Adrenal gland (tissue), 5 donors: Measurements from ENCODE around the gene MDFI.

Experiments
- POLR2A ChIP-seq, 2 donors: fragments of 450-650 bp; IDR thresholded peaks; one replicate each; pipeline ENCODE4 v1.6.1; 2017; ENCODE audit warnings: antibody characterized with exemption in 2 of 2, mild to moderate bottlenecking in 2 of 2, moderate library complexity in 1 of 2
- TF ChIP-seq, protein P1 (sequence below), 6 experiments: fragments of 450-650 bp in 4 of 6; fragments of 200-600 bp in 2 of 6; sonication (generic) in 1 of 6; IDR thresholded peaks; 1 replicate in 5 of 6; 2 replicates in 1 of 6; pipeline versions ENCODE4 v1.5.1 to v1.8.0; 2016 to 2021; ENCODE audit warnings: antibody characterized with exemption in 6 of 6, mild to moderate bottlenecking in 2 of 6, moderate library complexity in 1 of 6
- donor health status: DM: no; HTN: no; CAD: no.

DNA sequence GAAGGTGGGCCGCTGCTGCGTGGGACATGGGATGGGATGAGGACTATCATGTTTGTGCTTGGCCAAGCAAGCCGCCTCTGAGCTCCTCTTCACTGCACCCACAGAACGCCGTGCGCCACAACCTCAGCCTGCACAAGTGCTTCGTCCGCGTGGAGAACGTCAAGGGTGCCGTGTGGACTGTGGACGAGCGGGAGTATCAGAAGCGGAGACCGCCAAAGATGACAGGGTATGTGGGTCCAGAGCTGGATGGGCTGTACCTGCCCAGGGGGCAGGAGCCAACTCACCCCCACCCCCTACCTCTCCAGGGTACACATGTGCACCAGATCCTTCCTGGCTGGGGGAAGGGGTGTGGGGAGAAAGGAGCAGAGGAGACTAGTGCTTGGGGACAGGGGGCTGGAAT is 43.5 kb upstream of the MDFI start:
- TF ChIP-seq POLR2A (IDR thresholded peaks at IDR 0.05) = no peak
- TF ChIP-seq, protein P1, sequence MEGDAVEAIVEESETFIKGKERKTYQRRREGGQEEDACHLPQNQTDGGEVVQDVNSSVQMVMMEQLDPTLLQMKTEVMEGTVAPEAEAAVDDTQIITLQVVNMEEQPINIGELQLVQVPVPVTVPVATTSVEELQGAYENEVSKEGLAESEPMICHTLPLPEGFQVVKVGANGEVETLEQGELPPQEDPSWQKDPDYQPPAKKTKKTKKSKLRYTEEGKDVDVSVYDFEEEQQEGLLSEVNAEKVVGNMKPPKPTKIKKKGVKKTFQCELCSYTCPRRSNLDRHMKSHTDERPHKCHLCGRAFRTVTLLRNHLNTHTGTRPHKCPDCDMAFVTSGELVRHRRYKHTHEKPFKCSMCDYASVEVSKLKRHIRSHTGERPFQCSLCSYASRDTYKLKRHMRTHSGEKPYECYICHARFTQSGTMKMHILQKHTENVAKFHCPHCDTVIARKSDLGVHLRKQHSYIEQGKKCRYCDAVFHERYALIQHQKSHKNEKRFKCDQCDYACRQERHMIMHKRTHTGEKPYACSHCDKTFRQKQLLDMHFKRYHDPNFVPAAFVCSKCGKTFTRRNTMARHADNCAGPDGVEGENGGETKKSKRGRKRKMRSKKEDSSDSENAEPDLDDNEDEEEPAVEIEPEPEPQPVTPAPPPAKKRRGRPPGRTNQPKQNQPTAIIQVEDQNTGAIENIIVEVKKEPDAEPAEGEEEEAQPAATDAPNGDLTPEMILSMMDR (IDR thresholded peaks at IDR 0.05) = no peak
